ENCODE data around the gene REPS2. TPM values are rescaled to one million over a fixed set of nuclear protein-coding genes. Genes with fewer than 3 reads are reported as not detected.

REPS2 gene
- total RNA-seq, 1 experiment from 2014 or later, result 1.1 TPM

- no peaks in the 10 kb centered on the region for H3K36me3 ChIP-seq (ENCODE audit: insufficient read depth, low read length)
- H2AFZ ChIP-seq (ENCODE audit: low read length), result no peak overlapping the region
- H4K20me1 ChIP-seq (ENCODE audit: insufficient read depth, low read depth, low read length), result no peaks in the 10 kb centered on the region
- H3K4me1 ChIP-seq (ENCODE audit: low read length), result no peaks in the 10 kb centered on the region
- no peak overlapping the region for H3K9ac ChIP-seq (ENCODE audit: low read length)
- H3K4me2 ChIP-seq (ENCODE audit: low read depth, low read length, poor library complexity, severe bottlenecking), result no peak overlapping the region
- no peaks in the 10 kb centered on the region for H3K79me2 ChIP-seq (ENCODE audit: low read length)
- no peaks in the 10 kb centered on the region for H3K9me2 ChIP-seq (replicated peaks; ENCODE audit: insufficient read depth, low read length)
- H3K27me3 ChIP-seq (ENCODE audit: low read length), result no peaks in the 10 kb centered on the region
- no peak overlapping the region for H3K27ac ChIP-seq (ENCODE audit: low read length)
- H3K4me3 ChIP-seq (ENCODE audit: low read length), result no peak overlapping the region
- H3K9me3 ChIP-seq (ENCODE audit: low read length), result no peaks in the 10 kb centered on the region
- DNase-seq, result peak; percentile 10
These were observed 67.8 kb downstream of the REPS2 start for GRCh38 chrX:17014216-17014615.

GRCh38 chrX:17017134-17017533, 70.7 kb downstream of the REPS2 start:
- no peak for DNase-seq
- Histone ChIP-seq H4K20me1 (ENCODE audit: insufficient read depth, low read depth, low read length) (no peaks in the 10 kb centered on the region), H3K4me3 (ENCODE audit: low read length) (no peak overlapping the region), H3K4me2 (ENCODE audit: low read depth, low read length, poor library complexity, severe bottlenecking) (no peak overlapping the region), H3K9me2 (replicated peaks; ENCODE audit: insufficient read depth, low read length) (no peaks in the 10 kb centered on the region), H2AFZ (ENCODE audit: low read length) (no peak overlapping the region), H3K79me2 (ENCODE audit: low read length) (no peaks in the 10 kb centered on the region), H3K27me3 (ENCODE audit: low read length) (no peaks in the 10 kb centered on the region), H3K9me3 (ENCODE audit: low read length) (no peaks in the 10 kb centered on the region), H3K27ac (ENCODE audit: low read length) (no peak overlapping the region), H3K36me3 (ENCODE audit: insufficient read depth, low read length) (no peaks in the 10 kb centered on the region), H3K4me1 (ENCODE audit: low read length) (no peaks in the 10 kb centered on the region), H3K9ac (ENCODE audit: low read length) (no peak overlapping the region)

GRCh38 chrX:17020356-17020755, 73.9 kb downstream of the REPS2 start:
- peak; percentile 9 for DNase-seq
- H3K36me3 ChIP-seq (ENCODE audit: insufficient read depth, low read length), result no peaks in the 10 kb centered on the region
- H4K20me1 ChIP-seq (ENCODE audit: insufficient read depth, low read depth, low read length), result no peaks in the 10 kb centered on the region
- no peak overlapping the region for H3K4me2 ChIP-seq (ENCODE audit: low read depth, low read length, poor library complexity, severe bottlenecking)
- no peak overlapping the region for H3K27ac ChIP-seq (ENCODE audit: low read length)
- H3K27me3 ChIP-seq (ENCODE audit: low read length), result no peaks in the 10 kb centered on the region
- H3K4me1 ChIP-seq (ENCODE audit: low read length), result no peaks in the 10 kb centered on the region
- H3K9ac ChIP-seq (ENCODE audit: low read length), result no peak overlapping the region
- no peak overlapping the region for H2AFZ ChIP-seq (ENCODE audit: low read length)
- no peak overlapping the region for H3K4me3 ChIP-seq (ENCODE audit: low read length)
- H3K9me2 ChIP-seq (replicated peaks; ENCODE audit: insufficient read depth, low read length), result no peaks in the 10 kb centered on the region
- H3K79me2 ChIP-seq (ENCODE audit: low read length), result no peaks in the 10 kb centered on the region
- H3K9me3 ChIP-seq (ENCODE audit: low read length), result no peaks in the 10 kb centered on the region

GRCh38 chrX:17020851-17021821, 74.7 kb downstream of the REPS2 start:
- Histone ChIP-seq H3K9ac (ENCODE audit: low read length) (no peak overlapping the region), H2AFZ (ENCODE audit: low read length) (no peak overlapping the region), H3K4me2 (ENCODE audit: low read depth, low read length, poor library complexity, severe bottlenecking) (no peak overlapping the region), H3K9me3 (ENCODE audit: low read length) (no peaks in the 10 kb centered on the region), H3K4me1 (ENCODE audit: low read length) (no peaks in the 10 kb centered on the region), H3K36me3 (ENCODE audit: insufficient read depth, low read length) (no peaks in the 10 kb centered on the region), H3K79me2 (ENCODE audit: low read length) (no peaks in the 10 kb centered on the region), H3K27ac (ENCODE audit: low read length) (no peak overlapping the region), H4K20me1 (ENCODE audit: insufficient read depth, low read depth, low read length) (no peaks in the 10 kb centered on the region), H3K4me3 (ENCODE audit: low read length) (no peak overlapping the region), H3K27me3 (ENCODE audit: low read length) (no peaks in the 10 kb centered on the region), H3K9me2 (replicated peaks; ENCODE audit: insufficient read depth, low read length) (no peaks in the 10 kb centered on the region)
- no peak for DNase-seq

GRCh38 chrX:17021851-17022604, 75.6 kb downstream of the REPS2 start:
- no peak overlapping the region for H3K4me2 ChIP-seq (ENCODE audit: low read depth, low read length, poor library complexity, severe bottlenecking)
- H3K27me3 ChIP-seq (ENCODE audit: low read length), result no peaks in the 10 kb centered on the region
- no peak overlapping the region for H3K9ac ChIP-seq (ENCODE audit: low read length)
- H3K4me3 ChIP-seq (ENCODE audit: low read length), result no peak overlapping the region
- H3K79me2 ChIP-seq (ENCODE audit: low read length), result no peaks in the 10 kb centered on the region
- H3K27ac ChIP-seq (ENCODE audit: low read length), result no peak overlapping the region
- no peaks in the 10 kb centered on the region for H4K20me1 ChIP-seq (ENCODE audit: insufficient read depth, low read depth, low read length)
- no peak overlapping the region for H2AFZ ChIP-seq (ENCODE audit: low read length)
- DNase-seq, result no peak
- no peaks in the 10 kb centered on the region for H3K9me2 ChIP-seq (replicated peaks; ENCODE audit: insufficient read depth, low read length)
- H3K36me3 ChIP-seq (ENCODE audit: insufficient read depth, low read length), result no peaks in the 10 kb centered on the region
- H3K9me3 ChIP-seq (ENCODE audit: low read length), result no peaks in the 10 kb centered on the region
- H3K4me1 ChIP-seq (ENCODE audit: low read length), result no peaks in the 10 kb centered on the region

- Histone ChIP-seq H3K4me1 (ENCODE audit: low read length) (no peaks in the 10 kb centered on the region), H3K4me2 (ENCODE audit: low read depth, low read length, poor library complexity, severe bottlenecking) (no peak overlapping the region), H3K36me3 (ENCODE audit: insufficient read depth, low read length) (no peaks in the 10 kb centered on the region), H4K20me1 (ENCODE audit: insufficient read depth, low read depth, low read length) (no peaks in the 10 kb centered on the region), H3K4me3 (ENCODE audit: low read length) (no peak overlapping the region), H2AFZ (ENCODE audit: low read length) (no peak overlapping the region), H3K9ac (ENCODE audit: low read length) (no peak overlapping the region), H3K79me2 (ENCODE audit: low read length) (no peaks in the 10 kb centered on the region), H3K27me3 (ENCODE audit: low read length) (no peaks in the 10 kb centered on the region), H3K27ac (ENCODE audit: low read length) (no peak overlapping the region), H3K9me2 (replicated peaks; ENCODE audit: insufficient read depth, low read length) (no peaks in the 10 kb centered on the region), H3K9me3 (ENCODE audit: low read length) (no peaks in the 10 kb centered on the region)
- no peak for DNase-seq
These were observed 77.2 kb downstream of the REPS2 start for GRCh38 chrX:17023661-17024060.

GRCh38 chrX:17024886-17025285, 78.4 kb downstream of the REPS2 start:
- Histone ChIP-seq H2AFZ (ENCODE audit: low read length) (no peak overlapping the region), H3K4me2 (ENCODE audit: low read depth, low read length, poor library complexity, severe bottlenecking) (no peak overlapping the region), H3K4me1 (ENCODE audit: low read length) (no peaks in the 10 kb centered on the region), H3K36me3 (ENCODE audit: insufficient read depth, low read length) (no peaks in the 10 kb centered on the region), H3K9ac (ENCODE audit: low read length) (no peak overlapping the region), H3K9me2 (replicated peaks; ENCODE audit: insufficient read depth, low read length) (no peaks in the 10 kb centered on the region), H3K79me2 (ENCODE audit: low read length) (no peaks in the 10 kb centered on the region), H3K27me3 (ENCODE audit: low read length) (no peaks in the 10 kb centered on the region), H3K9me3 (ENCODE audit: low read length) (no peaks in the 10 kb centered on the region), H4K20me1 (ENCODE audit: insufficient read depth, low read depth, low read length) (no peaks in the 10 kb centered on the region), H3K4me3 (ENCODE audit: low read length) (no peak overlapping the region), H3K27ac (ENCODE audit: low read length) (no peak overlapping the region)
- DNase-seq, result no peak

GRCh38 chrX:17025621-17026302, 79.3 kb downstream of the REPS2 start:
- Histone ChIP-seq H2AFZ (ENCODE audit: low read length) (no peak overlapping the region), H3K4me1 (ENCODE audit: low read length) (no peaks in the 10 kb centered on the region), H3K79me2 (ENCODE audit: low read length) (no peaks in the 10 kb centered on the region), H3K4me2 (ENCODE audit: low read depth, low read length, poor library complexity, severe bottlenecking) (no peak overlapping the region), H3K9me2 (replicated peaks; ENCODE audit: insufficient read depth, low read length) (no peaks in the 10 kb centered on the region), H3K36me3 (ENCODE audit: insufficient read depth, low read length) (no peaks in the 10 kb centered on the region), H3K27ac (ENCODE audit: low read length) (no peak overlapping the region), H3K9me3 (ENCODE audit: low read length) (no peaks in the 10 kb centered on the region), H3K4me3 (ENCODE audit: low read length) (no peak overlapping the region), H3K27me3 (ENCODE audit: low read length) (no peaks in the 10 kb centered on the region), H4K20me1 (ENCODE audit: insufficient read depth, low read depth, low read length) (no peaks in the 10 kb centered on the region), H3K9ac (ENCODE audit: low read length) (no peak overlapping the region)
- DNase-seq, result no peak

Data from Karpas-422 (cell line).